ENCODE data around the gene ACKR2. TPM values are rescaled to one million over a fixed set of nuclear protein-coding genes. Genes with fewer than 3 reads are reported as not detected.

The ACKR2 gene
- total RNA-seq, 6 experiments from 2014 or later = 0.09 to 0.10 (median 0.10) TPM; not detected in 3

GRCh38 chr3:42830437-42831320, 21.4 kb downstream of the ACKR2 start:
- Mint-ChIP-seq H3K9me3 (no peaks in the 10 kb centered on the region), H3K4me3 (no peak overlapping the region), H3K27me3 (ENCODE audit: insufficient read depth) (peaks cover 21% of the 10 kb centered on the region), H3K27ac (no peak overlapping the region), H3K36me3 (ENCODE audit: low read depth) (no peaks in the 10 kb centered on the region), H3K4me1 (ENCODE audit: low read depth) (no peaks in the 10 kb centered on the region)
- DNase-seq = no peak
- TF ChIP-seq, protein P1, sequence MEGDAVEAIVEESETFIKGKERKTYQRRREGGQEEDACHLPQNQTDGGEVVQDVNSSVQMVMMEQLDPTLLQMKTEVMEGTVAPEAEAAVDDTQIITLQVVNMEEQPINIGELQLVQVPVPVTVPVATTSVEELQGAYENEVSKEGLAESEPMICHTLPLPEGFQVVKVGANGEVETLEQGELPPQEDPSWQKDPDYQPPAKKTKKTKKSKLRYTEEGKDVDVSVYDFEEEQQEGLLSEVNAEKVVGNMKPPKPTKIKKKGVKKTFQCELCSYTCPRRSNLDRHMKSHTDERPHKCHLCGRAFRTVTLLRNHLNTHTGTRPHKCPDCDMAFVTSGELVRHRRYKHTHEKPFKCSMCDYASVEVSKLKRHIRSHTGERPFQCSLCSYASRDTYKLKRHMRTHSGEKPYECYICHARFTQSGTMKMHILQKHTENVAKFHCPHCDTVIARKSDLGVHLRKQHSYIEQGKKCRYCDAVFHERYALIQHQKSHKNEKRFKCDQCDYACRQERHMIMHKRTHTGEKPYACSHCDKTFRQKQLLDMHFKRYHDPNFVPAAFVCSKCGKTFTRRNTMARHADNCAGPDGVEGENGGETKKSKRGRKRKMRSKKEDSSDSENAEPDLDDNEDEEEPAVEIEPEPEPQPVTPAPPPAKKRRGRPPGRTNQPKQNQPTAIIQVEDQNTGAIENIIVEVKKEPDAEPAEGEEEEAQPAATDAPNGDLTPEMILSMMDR (IDR thresholded peaks at IDR 0.05) = peak; percentile 54; the same call in 1 of the 2 replicates

- H3K27me3 Mint-ChIP-seq (ENCODE audit: insufficient read depth) = peaks cover 24% of the 10 kb centered on the region
- peak; percentile 61 for DNase-seq
- no peaks in the 10 kb centered on the region for H3K36me3 Mint-ChIP-seq (ENCODE audit: low read depth)
- no peaks in the 10 kb centered on the region for H3K4me1 Mint-ChIP-seq (ENCODE audit: low read depth)
- TF ChIP-seq, protein P1 (IDR thresholded peaks at IDR 0.05) = peak; percentile 90
- H3K9me3 Mint-ChIP-seq = no peaks in the 10 kb centered on the region
- no peak overlapping the region for H3K4me3 Mint-ChIP-seq
- no peak overlapping the region for H3K27ac Mint-ChIP-seq
These were observed 22.1 kb downstream of the ACKR2 start for GRCh38 chr3:42831321-42831713.

DNA sequence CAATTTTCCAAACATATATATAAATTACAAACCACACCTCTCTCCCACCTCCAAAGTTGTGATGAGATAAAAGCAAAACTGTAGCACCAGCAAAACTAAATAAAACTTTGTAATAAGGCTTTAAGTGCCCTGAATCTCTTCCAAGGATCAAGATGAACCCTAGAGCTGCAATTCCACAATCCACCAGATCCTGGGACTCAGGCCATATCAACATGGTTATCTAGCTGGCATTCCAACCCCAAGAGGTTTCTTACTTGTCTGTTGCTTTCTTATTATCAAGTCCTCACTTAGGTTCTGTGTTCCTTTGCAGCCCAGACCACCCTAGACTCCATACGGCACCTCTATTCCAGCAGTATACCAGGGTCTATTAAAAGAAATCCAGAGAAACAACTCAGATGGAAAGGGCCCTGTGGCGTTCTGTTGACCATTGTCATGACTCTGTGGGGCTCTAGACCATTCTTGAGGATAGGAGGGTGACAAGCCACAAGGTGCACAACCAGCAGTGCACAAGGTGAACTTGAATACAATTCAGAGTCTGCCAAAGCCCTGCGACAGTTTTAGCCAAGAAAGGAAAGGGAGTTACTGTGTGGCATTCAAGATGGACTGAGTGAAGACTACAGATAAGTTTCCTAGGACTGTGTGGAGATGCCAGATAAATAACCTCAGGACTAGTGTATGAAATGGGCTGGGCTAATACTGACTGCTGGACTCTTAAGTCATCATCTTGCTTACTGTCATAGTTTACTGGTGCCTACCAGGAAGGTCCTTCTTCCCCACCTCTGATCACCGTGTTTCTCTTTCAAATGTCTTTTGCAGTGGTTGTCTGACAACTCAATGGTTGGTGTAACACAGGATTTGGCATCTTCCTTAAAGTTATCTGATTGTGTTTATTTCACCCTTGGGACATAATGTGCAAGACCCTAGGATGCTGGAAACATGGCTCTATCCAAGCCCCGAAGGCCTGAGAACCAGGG, 27.2 kb downstream of the ACKR2 start:
- Mint-ChIP-seq H3K4me1 (ENCODE audit: low read depth) (peaks cover 7% of the 10 kb centered on the region), H3K4me3 (no peak overlapping the region), H3K27ac (no peak overlapping the region), H3K27me3 (ENCODE audit: insufficient read depth) (peaks cover 22% of the 10 kb centered on the region), H3K9me3 (no peaks in the 10 kb centered on the region), H3K36me3 (ENCODE audit: low read depth) (no peaks in the 10 kb centered on the region)
- no peak for DNase-seq
- TF ChIP-seq, protein P1 (IDR thresholded peaks at IDR 0.05) = peak; percentile 34; the same call in 1 of the 2 replicates

DNA sequence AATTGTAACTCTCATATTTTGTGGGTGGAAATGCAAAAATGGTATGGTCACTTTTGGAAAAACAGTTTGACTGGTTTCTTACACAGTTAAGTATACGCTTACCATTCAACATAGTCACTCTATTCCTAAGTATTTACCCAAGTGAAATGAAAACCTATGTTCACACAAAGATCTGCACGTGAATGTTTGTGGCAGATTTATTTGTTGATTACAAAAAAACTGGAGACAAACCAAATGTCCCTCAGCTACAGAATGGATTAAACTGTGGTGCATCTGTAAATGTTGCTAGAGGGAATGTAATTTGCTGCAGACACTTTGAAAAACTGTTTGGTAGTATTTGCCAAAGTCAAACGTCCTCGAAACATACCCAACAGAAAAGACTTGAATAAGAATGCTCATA, 29.3 kb downstream of the ACKR2 start:
- Mint-ChIP-seq H3K36me3 (ENCODE audit: low read depth) (no peaks in the 10 kb centered on the region), H3K27ac (no peak overlapping the region), H3K4me1 (ENCODE audit: low read depth) (peaks cover 7% of the 10 kb centered on the region), H3K4me3 (no peak overlapping the region), H3K27me3 (ENCODE audit: insufficient read depth) (peaks cover 24% of the 10 kb centered on the region), H3K9me3 (no peaks in the 10 kb centered on the region)
- TF ChIP-seq, protein P1 (IDR thresholded peaks at IDR 0.05) = no peak
- DNase-seq = no peak

DNA sequence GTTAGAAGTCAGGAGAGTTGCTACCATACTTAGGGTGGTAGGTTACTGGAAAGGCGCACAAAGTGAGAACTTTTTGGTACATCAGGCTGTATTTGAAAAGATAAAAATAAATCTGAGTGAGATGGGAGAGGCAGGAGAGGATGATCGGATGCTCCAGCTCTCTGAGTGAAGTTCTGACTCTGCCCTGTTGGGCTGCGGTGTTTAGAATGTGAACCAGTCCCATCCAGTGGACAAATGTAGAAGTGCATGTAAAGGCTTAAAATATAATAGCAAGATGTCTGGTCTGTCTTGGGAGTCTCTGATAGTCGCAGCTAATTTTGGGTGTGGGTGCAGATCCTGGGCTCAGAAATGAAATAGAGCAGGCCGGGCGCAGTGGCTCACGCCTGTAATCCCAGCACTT, 30.4 kb downstream of the ACKR2 start:
- H3K27me3 Mint-ChIP-seq (ENCODE audit: insufficient read depth) = peaks cover 27% of the 10 kb centered on the region
- peak overlapping the region; percentile 84 for H3K4me3 Mint-ChIP-seq
- peak; percentile 74 for DNase-seq
- no peaks in the 10 kb centered on the region for H3K9me3 Mint-ChIP-seq
- TF ChIP-seq, protein P1 (IDR thresholded peaks at IDR 0.05) = peak; percentile 84
- no peak overlapping the region for H3K27ac Mint-ChIP-seq
- no peaks in the 10 kb centered on the region for H3K36me3 Mint-ChIP-seq (ENCODE audit: low read depth)
- peaks cover 7% of the 10 kb centered on the region for H3K4me1 Mint-ChIP-seq (ENCODE audit: low read depth)
